ENCODE measurements around the gene GAB2. TPM values are rescaled to one million over a fixed set of nuclear protein-coding genes. Genes with fewer than 3 reads are reported as not detected.
A peak's percentile ranks its signal among the peaks of the same experiment; 100 is the strongest.

The GAB2 gene
- total RNA-seq, 3 donors from 2014 or later, result 21.5 to 36.1 (median 26.6) TPM

GRCh38 chr11:78416285-78417174, 1.1 kb downstream of the GAB2 start:
- peak; percentile 71 for ATAC-seq
- H3K9me3 ChIP-seq, result no peaks in the 10 kb centered on the region
- peak overlapping the region; percentile 62 for H3K4me3 ChIP-seq
- DNase-seq, result peak; percentile 82 to 91 (median 91)
- intact Hi-C loops (cut with DNase I, micrococcal nuclease), result loop anchor here in 1 of 2 donors (5.0 kb wide), 1 partner anchor 146 kb away; no protein-coding TSS in a partner anchor
- TF ChIP-seq CTCF (IDR thresholded peaks at IDR 0.05), result peak; percentile 38
- no peaks in the 10 kb centered on the region for H3K36me3 ChIP-seq (ENCODE audit: low read depth)
- H3K4me1 ChIP-seq (ENCODE audit: low read depth), result peaks cover 13% of the 10 kb centered on the region

GRCh38 chr11:78415338-78415737, 2.3 kb downstream of the GAB2 start:
- DNase-seq, result no peak
- Histone ChIP-seq H3K9me3 (peaks cover 1% of the 10 kb centered on the region), H3K4me3 (no peak overlapping the region), H3K4me1 (ENCODE audit: low read depth) (peaks cover 13% of the 10 kb centered on the region), H3K36me3 (ENCODE audit: low read depth) (no peaks in the 10 kb centered on the region)
- ATAC-seq, result no peak
- intact Hi-C loops (cut with DNase I, micrococcal nuclease), result loop anchor here in 1 of 2 donors (5.0 kb wide), 1 partner anchor 147 kb away; no protein-coding TSS in a partner anchor
- TF ChIP-seq CTCF (IDR thresholded peaks at IDR 0.05), result no peak

- DNase-seq (no peak), ATAC-seq (no peak)
- intact Hi-C loops (cut with DNase I, micrococcal nuclease), result loop anchor here in 1 of 2 donors (5.0 kb wide), 1 partner anchor 148 kb away; no protein-coding TSS in a partner anchor
- Histone ChIP-seq H3K4me1 (ENCODE audit: low read depth) (peaks cover 9% of the 10 kb centered on the region), H3K36me3 (ENCODE audit: low read depth) (no peaks in the 10 kb centered on the region), H3K4me3 (no peak overlapping the region), H3K9me3 (peaks cover 9% of the 10 kb centered on the region)
- TF ChIP-seq CTCF (IDR thresholded peaks at IDR 0.05), result peak; percentile 28
Measured at GRCh38 chr11:78414321-78415051, 3.1 kb downstream of the GAB2 start.

GRCh38 chr11:78408619-78409018, 9.0 kb downstream of the GAB2 start:
- Histone ChIP-seq H3K4me3 (no peak overlapping the region), H3K36me3 (ENCODE audit: low read depth) (no peaks in the 10 kb centered on the region), H3K9me3 (peaks cover 9% of the 10 kb centered on the region), H3K4me1 (ENCODE audit: low read depth) (no peaks in the 10 kb centered on the region)
- intact Hi-C loops (cut with DNase I, micrococcal nuclease), result no loop called here
- TF ChIP-seq CTCF (IDR thresholded peaks at IDR 0.05), result no peak
- DNase-seq (no peak), ATAC-seq (no peak)

GRCh38 chr11:78406568-78407196, 10.9 kb downstream of the GAB2 start:
- ATAC-seq, result no peak

More at GRCh38 chr11:78406568-78407196, 10.9 kb downstream of the GAB2 start:
- Histone ChIP-seq H3K4me1 (ENCODE audit: low read depth) (no peaks in the 10 kb centered on the region), H3K4me3 (no peak overlapping the region), H3K36me3 (ENCODE audit: low read depth) (no peaks in the 10 kb centered on the region), H3K9me3 (peaks cover 9% of the 10 kb centered on the region)
- intact Hi-C loops (cut with DNase I, micrococcal nuclease), result no loop called here
- no peak for DNase-seq
- no peak for TF ChIP-seq CTCF (IDR thresholded peaks at IDR 0.05)
